HepG2 (cell line): Measurements from ENCODE around the gene KRTAP10-8. TPM values are rescaled to one million over a fixed set of nuclear protein-coding genes. Genes with fewer than 3 reads are reported as not detected.
"Not testable (repeated sequence)": the region's sequence is repeated elsewhere in the genome, so short reads cannot be mapped to it uniquely, and the experiment has no call there.

Experiments
- ATAC-seq: fragments of 200-7000 bp; cut with Tn5 transposase; 3 replicates; pipeline ENCODE4 v1.9.1; 2020; ENCODE audit warnings: mild to moderate bottlenecking, moderate library complexity
- BruUV-seq: library from RNA; stranded (reverse); fragments of 400-500 nt; replicated peaks from 2 replicates; lab custom pipeline; 2021; lab: Mats Ljungman, UMichigan
- CTCF ChIA-PET: fragments of 300-600 bp; formaldehyde crosslinking; extraction: SDS; loops from one replicate; lab custom pipeline; 2021; ENCODE audit warnings: low total read pairs, inconsistent platforms, low intra/inter-chr PET ratio; lab: Yijun Ruan, JAX
- POLR2A ChIA-PET: fragments of 350-600 bp; sonication (Branson Sonifier 250); formaldehyde crosslinking; loops from one replicate; lab custom pipeline; 2020; ENCODE audit warnings: antibody characterized with exemption, inconsistent platforms; lab: Yijun Ruan, JAX
- DNase-seq: peaks from one replicate; pipeline ENCODE4 v3.0.0-alpha.2; 2015; ENCODE audit warnings: low spot score
- FAIRE-seq: peaks from 3 replicates; lab custom pipeline; 2011; peaks lifted over from hg19 to GRCh38; lab: Jason Lieb, UNC
- H2AFZ ChIP-seq: one replicate; pipeline ENCODE4 v1.6.1; 2011; ENCODE audit warnings: low read length, inconsistent platforms
- H3K27ac ChIP-seq: fragments of 300-600 bp; 3 replicates; pipeline ENCODE4 v1.8.0; 2011; ENCODE audit warnings: mixed run types, mild to moderate bottlenecking, mixed read lengths, low read length, inconsistent platforms; ENCODE audit not compliant: insufficient read depth; ENCODE audit errors: extremely low read length
- H3K27me3 ChIP-seq, 2 experiments: fragments of 200-600 bp in 1 of 2; 2 replicates in 1 of 2; 3 replicates in 1 of 2; pipeline versions ENCODE4 v1.6.0 to v1.8.0; 2011; ENCODE audit warnings: low read length in 2 of 2, mild to moderate bottlenecking in 2 of 2, moderate library complexity in 2 of 2, inconsistent platforms in 1 of 2; ENCODE audit not compliant: insufficient read depth in 2 of 2, control insufficient read depth in 1 of 2
- H3K36me3 ChIP-seq, 2 experiments: fragments of 200-600 bp in 1 of 2; replicated peaks in 1 of 2; 2 replicates in 1 of 2; 3 replicates in 1 of 2; pipeline versions ENCODE4 v1.5.1 to v1.8.0; 2011; ENCODE audit warnings: low read length in 2 of 2, inconsistent platforms in 1 of 2; ENCODE audit not compliant: insufficient read depth in 2 of 2, control insufficient read depth in 1 of 2
- H3K4me1 ChIP-seq: 2 replicates; pipeline ENCODE4 v1.5.1; 2012; ENCODE audit warnings: low read length, inconsistent platforms; ENCODE audit not compliant: insufficient read depth
- H3K4me2 ChIP-seq: 2 replicates; pipeline ENCODE4 v1.6.0; 2011; ENCODE audit warnings: low read depth, low read length, inconsistent platforms
- H3K4me3 ChIP-seq, 3 experiments: fragments of 200-600 bp in 1 of 3; sonication (generic), shearing (Covaris generic) in 1 of 3; replicated peaks in 1 of 3; 2 replicates each; pipeline ENCODE4 v1.5.1; 2011 to 2016; ENCODE audit warnings: low read length in 3 of 3, inconsistent platforms in 2 of 3, low read depth in 2 of 3, mild to moderate bottlenecking in 2 of 3, control low read depth in 1 of 3, mixed read lengths in 1 of 3; ENCODE audit not compliant: insufficient read depth in 1 of 3
- H3K79me2 ChIP-seq: one replicate; pipeline ENCODE4 v1.6.1; 2011; ENCODE audit warnings: low read length, inconsistent platforms; ENCODE audit not compliant: insufficient read depth
- H3K9ac ChIP-seq: 2 replicates; pipeline ENCODE4 v1.6.0; 2011; ENCODE audit warnings: mild to moderate bottlenecking, low read depth, low read length, inconsistent platforms; ENCODE audit not compliant: insufficient read depth
- H3K9me3 ChIP-seq: 2 replicates; pipeline ENCODE4 v1.5.1; 2012; ENCODE audit warnings: mild to moderate bottlenecking, low read length
- H4K20me1 ChIP-seq: 2 replicates; pipeline ENCODE4 v1.6.0; 2011; ENCODE audit warnings: inconsistent platforms, mild to moderate bottlenecking, low read length, moderate library complexity; ENCODE audit not compliant: insufficient read depth
- CERS6 ChIP-seq: sonication (generic); formaldehyde crosslinking; IDR thresholded peaks from 2 replicates; pipeline ENCODE4 v1.5.0; 2020; ENCODE audit warnings: missing genetic modification reagents
- PAX8 ChIP-seq: sonication (generic); formaldehyde crosslinking; IDR thresholded peaks from 2 replicates; pipeline ENCODE4 v1.8.0; 2022; ENCODE audit warnings: mild to moderate bottlenecking, missing genetic modification reagents, borderline replicate concordance
- PHF5A ChIP-seq: IDR thresholded peaks from one replicate; pipeline ENCODE4 v1.6.1; 2018; ENCODE audit warnings: low read depth, missing genetic modification reagents; ENCODE audit not compliant: unreplicated experiment
- REPIN1 ChIP-seq: sonication (generic); formaldehyde crosslinking; IDR thresholded peaks from 2 replicates; pipeline ENCODE4 v1.8.0; 2022; ENCODE audit warnings: missing genetic modification reagents, low read depth, mild to moderate bottlenecking, borderline replicate concordance
- ZNF329 ChIP-seq: sonication (generic); formaldehyde crosslinking; IDR thresholded peaks from 2 replicates; pipeline ENCODE4 v1.9.0; 2021; ENCODE audit warnings: low read depth, mild to moderate bottlenecking, missing genetic modification reagents
- WGBS: methylation state at CpG from one replicate; pipeline ENCODE4 v1.1.6; 2017; ENCODE audit warnings: low lambda C conversion rate; 5-methylcytosine and 5-hydroxymethylcytosine counted together
- in situ Hi-C: cut with HindIII; loops from 2 replicates; pipeline ENCODE4 v1.10.0; 2017; ENCODE audit warnings: low pct_unique_long_range_greater_than_20kb; ENCODE audit not compliant: extremely low pct_ligation_motif_present
- intact Hi-C: fragments of 100-400 bp; cut with micrococcal nuclease; formaldehyde crosslinking; loops from one replicate; pipeline ENCODE4 v1.10.0; 2022; ENCODE audit not compliant: unreplicated experiment
- polyA plus RNA-seq, 8 experiments: library from polyadenylated mRNA; depleted of rRNA in 3 of 8; stranded (reverse) in 7 of 8; unstranded in 1 of 8; fragments of >200 nt; fragmentation: Illumina TruSeq in 4 of 8; extraction: Trizol in 4 of 8; gene quantifications; 2 replicates each; pipeline versions ENCODE4 v1.2.1 to v1.2.3, GENCODE V29; 2011 to 2016; ENCODE audit warnings: low read depth in 4 of 8, missing spikeins in 1 of 8, mixed read lengths in 1 of 8; ENCODE audit not compliant: insufficient read depth in 1 of 8
- total RNA-seq, 5 experiments: library from RNA; depleted of rRNA; stranded (reverse); fragments of >200 nt; fragmentation: Illumina TruSeq; extraction: Trizol; gene quantifications; 2 replicates each; pipeline ENCODE4 v1.2.3, GENCODE V29; 2016; ENCODE audit warnings: low read depth in 1 of 5
- TF ChIP-seq, protein P1 (sequence below): sonication (generic); formaldehyde crosslinking; IDR thresholded peaks from 2 replicates; pipeline ENCODE4 v1.4.0; 2020; ENCODE audit warnings: missing genetic modification reagents, low read depth, mild to moderate bottlenecking, borderline replicate concordance

The KRTAP10-8 gene
- total and polyA plus RNA-seq, 2 of the 13 experiments (the other 11 are each of a cell fraction or from before 2014, with no cell fraction given) = not detected

GRCh38 chr21:44637018-44637850 is 25.4 kb downstream of the KRTAP10-8 start, which contains the start of gene KRTAP10-10:
Gene KRTAP10-10 (plus strand): TSS chr21:44637356. CDS start chr21:44637418, 62 bp downstream.
- ChIA-PET POLR2A (no interaction called here), CTCF (no interaction called here)
- Histone ChIP-seq H3K27me3 (peaks cover 1 to 6% of the 10 kb centered on the region in 2 experiments; a peak in 2 of 5 replicates), H3K27ac (no peak within 1 kb of the TSS), H2AFZ (no peak within 1 kb of the TSS), H3K4me3 (no peak within 1 kb of the TSS), H3K4me2 (no peak within 1 kb of the TSS), H3K4me1 (no peaks in the 10 kb centered on the region), H3K9ac (no peak within 1 kb of the TSS), H4K20me1 (no peaks in the 10 kb centered on the region), H3K36me3 (no peaks in the 10 kb centered on the region), H3K79me2 (no peaks in the 10 kb centered on the region), H3K9me3 (peaks cover 3% of the 10 kb centered on the region; the same call in 1 of the 2 replicates)
- in situ Hi-C loops = no loop called here
- ATAC-seq = peak; percentile 31; the same call in 2 of the 3 replicates
- FAIRE-seq = no peak
- no peak for DNase-seq
- no TSS peak for BruUV-seq
- TF ChIP-seq ZNF329 (no peak), CERS6 (CRISPR knock-in tag) (no peak), REPIN1 (CRISPR knock-in tag) (no peak), PHF5A (CRISPR knock-in tag) (no peak), PAX8 (CRISPR knock-in tag) (no peak)
- TF ChIP-seq, protein P1, sequence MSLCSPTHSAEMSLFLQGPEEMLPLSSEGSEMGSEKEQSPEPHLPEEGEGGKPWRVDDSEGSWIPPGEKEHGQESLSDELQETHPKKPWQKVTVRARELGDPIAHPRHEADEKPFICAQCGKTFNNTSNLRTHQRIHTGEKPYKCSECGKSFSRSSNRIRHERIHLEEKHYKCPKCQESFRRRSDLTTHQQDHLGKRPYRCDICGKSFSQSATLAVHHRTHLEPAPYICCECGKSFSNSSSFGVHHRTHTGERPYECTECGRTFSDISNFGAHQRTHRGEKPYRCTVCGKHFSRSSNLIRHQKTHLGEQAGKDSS (CRISPR knock-in tag) = no peak
- intact Hi-C loops = loop anchor here (10.0 kb wide), 1 partner anchor 58 kb away; the partner anchor contains the start of gene KRTAP10-12
- 22% methylated on average over 7 of the region's 21 CpGs for WGBS

GRCh38 chr21:44637851-44638348 is 26.0 kb downstream of the KRTAP10-8 start:
- H3K27ac ChIP-seq, H3K4me3 ChIP-seq, H4K20me1 ChIP-seq, H3K79me2 ChIP-seq, H3K36me3 ChIP-seq, BruUV-seq, in situ Hi-C loops, FAIRE-seq, POLR2A ChIA-PET, H3K4me1 ChIP-seq, H3K9ac ChIP-seq, H3K9me3 ChIP-seq, H3K4me2 ChIP-seq, DNase-seq, H3K27me3 ChIP-seq, H2AFZ ChIP-seq, CTCF ChIA-PET: not testable (repeated sequence)
- peak; percentile 84 for ATAC-seq
- 10% methylated on average over 2 of the region's 12 CpGs for WGBS
- intact Hi-C loops = loop anchor here (10.0 kb wide), 1 partner anchor 57 kb away; the partner anchor contains the start of gene KRTAP10-12
